ENCODE measurements around the gene PRR19. TPM values are rescaled to one million over a fixed set of nuclear protein-coding genes. Genes with fewer than 3 reads are reported as not detected.

PRR19 gene
- total RNA-seq, 1 experiment from 2014 or later: 2.1 TPM

DNA sequence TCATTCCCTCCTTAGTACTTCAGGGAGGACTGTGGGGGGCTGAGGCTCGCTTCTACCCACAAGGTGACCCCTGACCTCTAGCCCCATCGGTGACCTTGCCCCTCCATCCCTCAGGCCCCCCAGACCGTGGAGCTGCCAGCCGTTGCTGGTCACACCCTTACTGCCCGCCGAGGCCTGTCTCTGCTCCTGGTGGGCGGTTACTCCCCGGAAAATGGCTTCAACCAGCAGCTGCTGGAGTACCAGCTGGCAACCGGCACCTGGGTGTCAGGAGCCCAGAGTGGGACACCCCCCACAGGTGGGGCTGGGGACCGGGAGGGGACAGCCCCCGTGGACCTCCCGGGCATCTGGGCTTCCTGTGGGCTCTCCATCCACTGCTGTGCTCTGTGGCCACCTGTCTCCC lies 55.4 kb downstream of the PRR19 start:
- in situ Hi-C loops (cut with HindIII; ENCODE audit: low sequenced_read_pairs): no loop called here
- DNase-seq (ENCODE audit: low spot score): no peak

Other genes starting within 250 kb of the PRR19 start
- 0.49 and 1.1 TPM in 2 replicates for gene GRIK5, start 231.9 kb upstream of the PRR19 start, total RNA-seq (2014; rRNA removed; shearing (Covaris generic))
- 22.4 and 22.7 TPM in 2 replicates for gene ZNF574, start 226.0 kb upstream of the PRR19 start, total RNA-seq (2014; rRNA removed; shearing (Covaris generic))
- gene POU2F2, start 169.7 kb upstream of the PRR19 start, total RNA-seq (2014; rRNA removed; shearing (Covaris generic)): not detected in 2 replicates
- 41.1 and 52.0 TPM in 2 replicates for gene DEDD2, start 84.5 kb upstream of the PRR19 start, total RNA-seq (2014; rRNA removed; shearing (Covaris generic))
- 7.9 and 13.6 TPM in 2 replicates for gene ZNF526, start 81.8 kb upstream of the PRR19 start, total RNA-seq (2014; rRNA removed; shearing (Covaris generic))
- gene GSK3A, start 59.5 kb upstream of the PRR19 start, total RNA-seq (2014; rRNA removed; shearing (Covaris generic)): 30.0 and 37.1 TPM in 2 replicates
- 157 and 165 TPM in 2 replicates for gene ERF, start 47.0 kb upstream of the PRR19 start, total RNA-seq (2014; rRNA removed; shearing (Covaris generic))
- 14.3 and 21.2 TPM in 2 replicates for gene CIC, start 32.9 kb upstream of the PRR19 start, total RNA-seq (2014; rRNA removed; shearing (Covaris generic))
- 151 and 170 TPM in 2 replicates for gene PAFAH1B3, start 492 bp downstream of the PRR19 start, total RNA-seq (2014; rRNA removed; shearing (Covaris generic))
- not detected in 2 replicates for gene TMEM145, start 11.2 kb downstream of the PRR19 start, total RNA-seq (2014; rRNA removed; shearing (Covaris generic))
- gene MEGF8, start 23.5 kb downstream of the PRR19 start, total RNA-seq (2014; rRNA removed; shearing (Covaris generic)): 27.5 and 41.5 TPM in 2 replicates
- 3.9 TPM in 1 of 2 replicates, not detected in the other for gene CNFN, start 88.2 kb downstream of the PRR19 start, total RNA-seq (2014; rRNA removed; shearing (Covaris generic))
- gene LIPE, start 125.3 kb downstream of the PRR19 start, total RNA-seq (2014; rRNA removed; shearing (Covaris generic)): 26.5 and 29.0 TPM in 2 replicates
- gene CXCL17, start 140.8 kb downstream of the PRR19 start, total RNA-seq (2014; rRNA removed; shearing (Covaris generic)): not detected in 2 replicates
- gene CEACAM1, start 226.3 kb downstream of the PRR19 start, total RNA-seq (2014; rRNA removed; shearing (Covaris generic)): 0.31 and 1.3 TPM in 2 replicates

Measured in G401 (cell line).